GM19324 (cell line): ENCODE data around the gene ALOX15.
"Not testable (repeated sequence)": the region's sequence is repeated elsewhere in the genome, so short reads cannot be mapped to it uniquely, and the experiment has no call there.

Source experiments
- ATAC-seq: cut with Tn5 transposase; IDR thresholded peaks from one replicate; pipeline ENCODE4 v1.9.1; 2021; ENCODE audit warnings: mild to moderate bottlenecking, moderate library complexity; ENCODE audit not compliant: unreplicated experiment, low FRiP score

ALOX15 gene

GRCh38 chr17:4622375-4622774, 19.1 kb downstream of the ALOX15 start:
- no peak for ATAC-seq

- no peak for ATAC-seq
These were observed 20.9 kb downstream of the ALOX15 start for GRCh38 chr17:4620531-4621101.

GRCh38 chr17:4617590-4618351, 23.7 kb downstream of the ALOX15 start:
- no peak for ATAC-seq

- ATAC-seq = no peak
These were observed 24.4 kb downstream of the ALOX15 start for GRCh38 chr17:4617090-4617489.

- ATAC-seq = no peak
These were observed 25.0 kb downstream of the ALOX15 start for GRCh38 chr17:4616476-4616875.

- no peak for ATAC-seq
These were observed 30.8 kb downstream of the ALOX15 start for GRCh38 chr17:4610656-4611055.

- no peak for ATAC-seq
These were observed 31.3 kb downstream of the ALOX15 start for GRCh38 chr17:4610162-4610561.

GRCh38 chr17:4609761-4610160, 31.7 kb downstream of the ALOX15 start:
- no peak for ATAC-seq

GRCh38 chr17:4607773-4608187, 33.7 kb downstream of the ALOX15 start:
- no peak for ATAC-seq

- no peak for ATAC-seq
These were observed 34.2 kb downstream of the ALOX15 start for GRCh38 chr17:4607261-4607741.

GRCh38 chr17:4605826-4606225, 35.7 kb downstream of the ALOX15 start:
- no peak for ATAC-seq

- not testable (repeated sequence) for ATAC-seq
These were observed 36.7 kb downstream of the ALOX15 start for GRCh38 chr17:4604736-4605135.

GRCh38 chr17:4604111-4604644, 37.3 kb downstream of the ALOX15 start:
- no peak for ATAC-seq

GRCh38 chr17:4602041-4602440, 39.4 kb downstream of the ALOX15 start:
- ATAC-seq = no peak

GRCh38 chr17:4601326-4601725, 40.2 kb downstream of the ALOX15 start:
- no peak for ATAC-seq

GRCh38 chr17:4600563-4600962, 40.9 kb downstream of the ALOX15 start:
- no peak for ATAC-seq

- no peak for ATAC-seq
These were observed 41.8 kb downstream of the ALOX15 start for GRCh38 chr17:4599505-4600281.

GRCh38 chr17:4598776-4599504, 42.5 kb downstream of the ALOX15 start:
- no peak for ATAC-seq

GRCh38 chr17:4597975-4598374, 43.5 kb downstream of the ALOX15 start:
- no peak for ATAC-seq

- no peak for ATAC-seq
These were observed 44.7 kb downstream of the ALOX15 start for GRCh38 chr17:4596636-4597380.
